ENCODE measurements around the gene HARS1. TPM values are rescaled to one million over a fixed set of nuclear protein-coding genes. Genes with fewer than 3 reads are reported as not detected.
A peak's percentile ranks its signal among the peaks of the same experiment; 100 is the strongest.

The HARS1 gene
- total and polyA plus RNA-seq, 10 of the 15 experiments (the other 5 are each of a cell fraction or from before 2014, with no cell fraction given) = 12.0 to 93.8 (median 76.9) TPM

- TF ChIP-seq PRDM15 (CRISPR knock-in tag; IDR thresholded peaks at IDR 0.05) = no peak
- no peak for TF ChIP-seq SUZ12 (IDR thresholded peaks at IDR 0.05; ENCODE audit: unreplicated experiment)
- TF ChIP-seq ATF3 (IDR thresholded peaks at IDR 0.05; ENCODE audit: borderline replicate concordance, extremely low read depth, low read depth, low read length) = no peak
- no peak for TF ChIP-seq FOXM1 (IDR thresholded peaks at IDR 0.05; ENCODE audit: low read depth, low read length)
- TF ChIP-seq ZNF622 (IDR thresholded peaks at IDR 0.05) = no peak
- TF ChIP-seq GABPA (IDR thresholded peaks at IDR 0.05; ENCODE audit: low read depth) = peak; percentile 97
- no peak for TF ChIP-seq NR2F1 (conservative IDR thresholded peaks at IDR 0.05)
- TF ChIP-seq PML (IDR thresholded peaks at IDR 0.05; ENCODE audit: low read length) = peak; percentile 96
- TF ChIP-seq CHD1 (IDR thresholded peaks at IDR 0.05; ENCODE audit: low read depth, low read length) = no peak
- TF ChIP-seq ZNF207 (IDR thresholded peaks at IDR 0.05; ENCODE audit: borderline replicate concordance) = no peak
- TF ChIP-seq MLLT1 (IDR thresholded peaks at IDR 0.05) = peak; percentile 72
- no peak for TF ChIP-seq CHD2 (IDR thresholded peaks at IDR 0.05; ENCODE audit: borderline replicate concordance, low read depth, low read length)
- TF ChIP-seq SMARCA5 (IDR thresholded peaks at IDR 0.05) = peak; percentile 65; the same call in 1 of the 2 replicates
- TF ChIP-seq IKZF2 (IDR thresholded peaks at IDR 0.05) = peak; percentile 40 to 57; a peak in 1 of 4 replicates
- TF ChIP-seq MTA3 (IDR thresholded peaks at IDR 0.05; ENCODE audit: borderline replicate concordance, low read length) = no peak; the same call in 1 of the 2 replicates
- TF ChIP-seq BCL3 (IDR thresholded peaks at IDR 0.05; ENCODE audit: borderline replicate concordance, insufficient read depth, low read depth, low read length, poor library complexity, severe bottlenecking) = peak; percentile 62
- TF ChIP-seq YY1 (IDR thresholded peaks at IDR 0.05; ENCODE audit: low read depth, low read length) = peak; percentile 80
- no peak for TF ChIP-seq JUND (IDR thresholded peaks at IDR 0.05; ENCODE audit: low read depth, low read length)
- peak; percentile 69; the same call in 1 of the 2 replicates for TF ChIP-seq CREB1 (IDR thresholded peaks at IDR 0.05; ENCODE audit: low read depth)
Observed at GRCh38 chr5:140690941-140691924, at the start of gene HARS1, which contains the start of gene HARS2 (continued).

All from GM12878 (cell line).